ENCODE measurements around the gene GNB1. TPM values are rescaled to one million over a fixed set of nuclear protein-coding genes. Genes with fewer than 3 reads are reported as not detected.

GNB1 gene
- total and polyA plus RNA-seq, 10 of the 15 experiments (the other 5 are each of a cell fraction or from before 2014, with no cell fraction given) = 23.0 to 392 (median 93.9) TPM

DNA sequence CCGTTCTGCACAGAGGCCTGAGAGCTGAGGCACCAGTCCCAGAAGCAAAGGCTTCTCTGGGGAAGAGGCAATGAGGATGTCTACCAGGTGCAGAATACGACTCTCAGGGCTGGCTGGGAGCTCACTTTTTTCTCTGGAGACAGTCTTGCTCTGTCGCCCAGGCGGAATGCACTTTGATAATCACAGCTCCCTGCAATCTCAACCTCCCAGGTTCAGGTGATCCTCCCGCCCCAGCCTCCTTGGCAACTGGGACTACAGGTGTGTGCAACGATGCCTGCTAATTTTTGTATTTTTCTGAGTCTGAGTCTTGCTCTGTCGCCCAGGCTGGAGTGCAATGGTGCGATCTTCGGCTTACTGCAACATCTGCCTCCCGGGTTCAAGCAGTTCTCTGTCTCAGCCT, 130.2 kb downstream of the GNB1 start:
- no peaks in the 10 kb centered on the region for H4K20me1 ChIP-seq (ENCODE audit: control insufficient read depth, insufficient read depth)
- no peaks in the 10 kb centered on the region; the same call in none of the 2 replicates for H3K79me2 ChIP-seq (ENCODE audit: control insufficient read depth, insufficient read depth, low read length)

More for the DNA sequence above, 130.2 kb downstream of the GNB1 start:
- no TSS peak for BruUV-seq (replicated peaks)
- Histone ChIP-seq H3K27me3 (replicated peaks in 1 of 2; ENCODE audit: control insufficient read depth in 2 of 2, insufficient read depth in 2 of 2, low read length in 1 of 2) (no peaks in the 10 kb centered on the region), H3K9ac (ENCODE audit: control insufficient read depth, insufficient read depth, low read length) (no peak overlapping the region), H3K9me3 (replicated peaks; ENCODE audit: control insufficient read depth, insufficient read depth, low read length) (no peaks in the 10 kb centered on the region), H3K4me2 (ENCODE audit: control insufficient read depth, insufficient read depth) (no peak overlapping the region), H3K4me3 (no peak overlapping the region), H3K4me1 (ENCODE audit: control insufficient read depth, insufficient read depth, low read length) (no peaks in the 10 kb centered on the region), H3K27ac (ENCODE audit: control insufficient read depth, insufficient read depth) (no peak overlapping the region), H3K36me3 (ENCODE audit: control insufficient read depth in 2 of 2, insufficient read depth in 2 of 2, low read length in 1 of 2) (peaks cover 19 to 54% of the 10 kb centered on the region in 2 experiments), H2AFZ (ENCODE audit: control insufficient read depth, low read depth, low read length) (no peak overlapping the region)
- ATAC-seq (no peak), DNase-seq (ENCODE audit: low read depth, low spot score) (no peak), FAIRE-seq (no peak)
- in situ Hi-C loops (cut with MboI) = no loop called here
- SMC1A ChIA-PET (ENCODE audit: uncharacterized antibody, unreplicated experiment) = no interaction called here
- 72% methylated on average over 10 of the region's 10 CpGs for WGBS (ENCODE audit: insufficient coverage, insufficient replicate concordance, low lambda C conversion rate, missing lambda C conversion rate)
- intact Hi-C loops (cut with micrococcal nuclease; ENCODE audit: unreplicated experiment) = no loop called here
- CTCF ChIA-PET = no interaction called here
- TF ChIP-seq CUX1 (IDR thresholded peaks at IDR 0.05; ENCODE audit: insufficient replicate concordance, low read depth, low read length) (no peak), IRF5 (IDR thresholded peaks at IDR 0.05; ENCODE audit: borderline replicate concordance) (no peak), HDGF (IDR thresholded peaks at IDR 0.05) (no peak), FOS (IDR thresholded peaks at IDR 0.05; ENCODE audit: borderline replicate concordance, extremely low read depth, insufficient read length) (no peak), FOXK2 (IDR thresholded peaks at IDR 0.05) (no peak), SKIL (IDR thresholded peaks at IDR 0.05; ENCODE audit: low read depth, poor library complexity, severe bottlenecking) (no peak)
- TF ChIP-seq, protein P1, sequence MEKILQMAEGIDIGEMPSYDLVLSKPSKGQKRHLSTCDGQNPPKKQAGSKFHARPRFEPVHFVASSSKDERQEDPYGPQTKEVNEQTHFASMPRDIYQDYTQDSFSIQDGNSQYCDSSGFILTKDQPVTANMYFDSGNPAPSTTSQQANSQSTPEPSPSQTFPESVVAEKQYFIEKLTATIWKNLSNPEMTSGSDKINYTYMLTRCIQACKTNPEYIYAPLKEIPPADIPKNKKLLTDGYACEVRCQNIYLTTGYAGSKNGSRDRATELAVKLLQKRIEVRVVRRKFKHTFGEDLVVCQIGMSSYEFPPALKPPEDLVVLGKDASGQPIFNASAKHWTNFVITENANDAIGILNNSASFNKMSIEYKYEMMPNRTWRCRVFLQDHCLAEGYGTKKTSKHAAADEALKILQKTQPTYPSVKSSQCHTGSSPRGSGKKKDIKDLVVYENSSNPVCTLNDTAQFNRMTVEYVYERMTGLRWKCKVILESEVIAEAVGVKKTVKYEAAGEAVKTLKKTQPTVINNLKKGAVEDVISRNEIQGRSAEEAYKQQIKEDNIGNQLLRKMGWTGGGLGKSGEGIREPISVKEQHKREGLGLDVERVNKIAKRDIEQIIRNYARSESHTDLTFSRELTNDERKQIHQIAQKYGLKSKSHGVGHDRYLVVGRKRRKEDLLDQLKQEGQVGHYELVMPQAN (conservative IDR thresholded peaks at IDR 0.05) = no peak
- RAD21 ChIA-PET (ENCODE audit: unreplicated experiment) = no interaction called here
- POLR2A ChIA-PET = no interaction called here

Data from GM12878 (cell line).